SKM-1 treated with dmso at 0.1 percent for 144 hours (cell line): Measurements from ENCODE around the gene MIEN1.
"Not testable (repeated sequence)": the region's sequence is repeated elsewhere in the genome, so short reads cannot be mapped to it uniquely, and the experiment has no call there.

Experiments
- DNase-seq: peaks from one replicate; lab custom pipeline; 2025; ENCODE audit not compliant: unreplicated experiment; lab: John Stamatoyannopoulos, UW

The MIEN1 gene

GRCh38 chr17:39719563-39720355 is 10.6 kb downstream of the MIEN1 start:
- no peak for DNase-seq

- no peak for DNase-seq
These were observed 12.7 kb downstream of the MIEN1 start for GRCh38 chr17:39717660-39718059.

GRCh38 chr17:39716879-39717536 is 13.3 kb downstream of the MIEN1 start:
- no peak for DNase-seq

GRCh38 chr17:39716073-39716818 is 14.1 kb downstream of the MIEN1 start:
- no peak for DNase-seq

- DNase-seq = no peak
These were observed 14.8 kb downstream of the MIEN1 start for GRCh38 chr17:39715375-39716072.

GRCh38 chr17:39714234-39714633 is 16.1 kb downstream of the MIEN1 start:
- no peak for DNase-seq

- no peak for DNase-seq
These were observed 18.5 kb downstream of the MIEN1 start for GRCh38 chr17:39711851-39712250.

- not testable (repeated sequence) for DNase-seq
These were observed 19.3 kb downstream of the MIEN1 start for GRCh38 chr17:39711071-39711470.

- no peak for DNase-seq
These were observed 20.1 kb downstream of the MIEN1 start for GRCh38 chr17:39709998-39710964.

GRCh38 chr17:39709319-39709997 is 20.9 kb downstream of the MIEN1 start:
- no peak for DNase-seq

- DNase-seq = no peak
These were observed 23.4 kb downstream of the MIEN1 start for GRCh38 chr17:39706921-39707337.

- no peak for DNase-seq
These were observed 23.9 kb downstream of the MIEN1 start for GRCh38 chr17:39706383-39706782.

GRCh38 chr17:39705786-39706348 is 24.5 kb downstream of the MIEN1 start:
- no peak for DNase-seq

GRCh38 chr17:39704821-39705551 is 25.3 kb downstream of the MIEN1 start:
- no peak for DNase-seq

GRCh38 chr17:39703913-39704312 is 26.4 kb downstream of the MIEN1 start:
- DNase-seq = no peak

- DNase-seq = no peak
These were observed 27.1 kb downstream of the MIEN1 start for GRCh38 chr17:39702901-39703893.

GRCh38 chr17:39701784-39702422 is 28.4 kb downstream of the MIEN1 start:
- no peak for DNase-seq
